GM12878 (cell line): ENCODE results near the gene NTRK3.

Source experiments
- BHLHE40 ChIP-seq, 2 experiments: fragments of 450-650 bp in 1 of 2; IDR thresholded peaks; 2 replicates each; pipeline ENCODE4 v1.6.1; 2011 to 2017; ENCODE audit warnings: low read depth in 2 of 2, borderline replicate concordance in 1 of 2, improper control_type of control experiment in 1 of 2, low read length in 1 of 2, mild to moderate bottlenecking in 1 of 2
- CHD4 ChIP-seq: fragments of 200-600 bp; sonication (generic); IDR thresholded peaks from 2 replicates; pipeline ENCODE4 v1.6.1; 2016; ENCODE audit warnings: mild to moderate bottlenecking
- POLR2A ChIP-seq: IDR thresholded peaks from 2 replicates; pipeline ENCODE4 v1.6.1; 2011; ENCODE audit warnings: low read depth, mild to moderate bottlenecking, low read length
- SMAD1 ChIP-seq: fragments of 450-650 bp; IDR thresholded peaks from 2 replicates; pipeline ENCODE4 v1.6.1; 2018; ENCODE audit warnings: mild to moderate bottlenecking, low read depth; ENCODE audit not compliant: partially characterized antibody
- TF ChIP-seq, protein P1 (sequence below): fragments of 450-650 bp; formaldehyde crosslinking; IDR thresholded peaks from 2 replicates; pipeline ENCODE4 v1.4.0; 2020; ENCODE audit warnings: mild to moderate bottlenecking, moderate library complexity
- TF ChIP-seq, protein P2 (sequence below), 3 experiments: IDR thresholded peaks in 2 of 3; conservative IDR thresholded peaks in 1 of 3; 2 replicates each; pipeline ENCODE4 v1.5.1; 2011; ENCODE audit warnings: low read depth in 3 of 3, low read length in 3 of 3, mild to moderate bottlenecking in 3 of 3, control low read depth in 2 of 3, moderate library complexity in 2 of 3, inconsistent platforms in 1 of 3, mixed read lengths in 1 of 3; ENCODE audit not compliant: control insufficient read depth in 2 of 3, insufficient read depth in 1 of 3; ENCODE audit errors: extremely low read depth in 1 of 3
- TF ChIP-seq, protein P3 (sequence below): IDR thresholded peaks from 2 replicates; pipeline ENCODE4 v1.6.1; 2012; ENCODE audit warnings: low read depth, low read length, improper control_type of control experiment

DNA sequence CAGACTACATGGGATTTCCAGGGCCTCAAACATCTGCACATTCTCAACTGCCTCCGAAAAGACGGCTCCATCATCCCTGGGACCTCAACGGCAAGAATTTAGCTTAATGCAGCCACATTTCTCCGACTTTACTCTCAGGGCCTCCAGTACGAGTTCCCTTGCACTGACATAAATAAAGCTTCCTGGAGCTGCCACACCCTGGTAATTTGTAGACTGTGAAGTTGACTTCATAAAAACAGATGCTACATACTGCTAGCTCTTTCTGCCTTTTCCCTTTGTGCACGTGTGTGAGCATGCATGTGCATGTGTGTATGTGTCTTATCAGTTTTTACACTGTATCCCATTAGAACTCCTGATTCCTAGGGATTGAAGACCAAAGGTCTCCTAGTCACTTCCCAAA lies 122.7 kb downstream of the NTRK3 start:
- TF ChIP-seq, protein P1, sequence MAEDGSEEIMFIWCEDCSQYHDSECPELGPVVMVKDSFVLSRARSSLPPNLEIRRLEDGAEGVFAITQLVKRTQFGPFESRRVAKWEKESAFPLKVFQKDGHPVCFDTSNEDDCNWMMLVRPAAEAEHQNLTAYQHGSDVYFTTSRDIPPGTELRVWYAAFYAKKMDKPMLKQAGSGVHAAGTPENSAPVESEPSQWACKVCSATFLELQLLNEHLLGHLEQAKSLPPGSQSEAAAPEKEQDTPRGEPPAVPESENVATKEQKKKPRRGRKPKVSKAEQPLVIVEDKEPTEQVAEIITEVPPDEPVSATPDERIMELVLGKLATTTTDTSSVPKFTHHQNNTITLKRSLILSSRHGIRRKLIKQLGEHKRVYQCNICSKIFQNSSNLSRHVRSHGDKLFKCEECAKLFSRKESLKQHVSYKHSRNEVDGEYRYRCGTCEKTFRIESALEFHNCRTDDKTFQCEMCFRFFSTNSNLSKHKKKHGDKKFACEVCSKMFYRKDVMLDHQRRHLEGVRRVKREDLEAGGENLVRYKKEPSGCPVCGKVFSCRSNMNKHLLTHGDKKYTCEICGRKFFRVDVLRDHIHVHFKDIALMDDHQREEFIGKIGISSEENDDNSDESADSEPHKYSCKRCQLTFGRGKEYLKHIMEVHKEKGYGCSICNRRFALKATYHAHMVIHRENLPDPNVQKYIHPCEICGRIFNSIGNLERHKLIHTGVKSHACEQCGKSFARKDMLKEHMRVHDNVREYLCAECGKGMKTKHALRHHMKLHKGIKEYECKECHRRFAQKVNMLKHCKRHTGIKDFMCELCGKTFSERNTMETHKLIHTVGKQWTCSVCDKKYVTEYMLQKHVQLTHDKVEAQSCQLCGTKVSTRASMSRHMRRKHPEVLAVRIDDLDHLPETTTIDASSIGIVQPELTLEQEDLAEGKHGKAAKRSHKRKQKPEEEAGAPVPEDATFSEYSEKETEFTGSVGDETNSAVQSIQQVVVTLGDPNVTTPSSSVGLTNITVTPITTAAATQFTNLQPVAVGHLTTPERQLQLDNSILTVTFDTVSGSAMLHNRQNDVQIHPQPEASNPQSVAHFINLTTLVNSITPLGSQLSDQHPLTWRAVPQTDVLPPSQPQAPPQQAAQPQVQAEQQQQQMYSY (CRISPR knock-in tag): no peak
- TF ChIP-seq, protein P2, sequence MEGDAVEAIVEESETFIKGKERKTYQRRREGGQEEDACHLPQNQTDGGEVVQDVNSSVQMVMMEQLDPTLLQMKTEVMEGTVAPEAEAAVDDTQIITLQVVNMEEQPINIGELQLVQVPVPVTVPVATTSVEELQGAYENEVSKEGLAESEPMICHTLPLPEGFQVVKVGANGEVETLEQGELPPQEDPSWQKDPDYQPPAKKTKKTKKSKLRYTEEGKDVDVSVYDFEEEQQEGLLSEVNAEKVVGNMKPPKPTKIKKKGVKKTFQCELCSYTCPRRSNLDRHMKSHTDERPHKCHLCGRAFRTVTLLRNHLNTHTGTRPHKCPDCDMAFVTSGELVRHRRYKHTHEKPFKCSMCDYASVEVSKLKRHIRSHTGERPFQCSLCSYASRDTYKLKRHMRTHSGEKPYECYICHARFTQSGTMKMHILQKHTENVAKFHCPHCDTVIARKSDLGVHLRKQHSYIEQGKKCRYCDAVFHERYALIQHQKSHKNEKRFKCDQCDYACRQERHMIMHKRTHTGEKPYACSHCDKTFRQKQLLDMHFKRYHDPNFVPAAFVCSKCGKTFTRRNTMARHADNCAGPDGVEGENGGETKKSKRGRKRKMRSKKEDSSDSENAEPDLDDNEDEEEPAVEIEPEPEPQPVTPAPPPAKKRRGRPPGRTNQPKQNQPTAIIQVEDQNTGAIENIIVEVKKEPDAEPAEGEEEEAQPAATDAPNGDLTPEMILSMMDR (IDR thresholded peaks at IDR 0.05 in 2 of 3, conservative IDR thresholded peaks at IDR 0.05 in 1 of 3; ENCODE audit: control insufficient read depth in 2 of 3, extremely low read depth in 1 of 3, insufficient read depth in 1 of 3, low read depth in 3 of 3, low read length in 3 of 3): no peak
- TF ChIP-seq POLR2A (no peak), BHLHE40 (IDR thresholded peaks at IDR 0.05; ENCODE audit: borderline replicate concordance in 1 of 2, low read depth in 2 of 2, low read length in 1 of 2) (no peak), SMAD1 (no peak), CHD4 (no peak)
- TF ChIP-seq, protein P3, sequence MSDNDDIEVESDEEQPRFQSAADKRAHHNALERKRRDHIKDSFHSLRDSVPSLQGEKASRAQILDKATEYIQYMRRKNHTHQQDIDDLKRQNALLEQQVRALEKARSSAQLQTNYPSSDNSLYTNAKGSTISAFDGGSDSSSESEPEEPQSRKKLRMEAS: no peak
